Tibial nerve (tissue), 3 donors: ENCODE results near the gene LONP1.

Experiments used
- CTCF ChIP-seq, 5 experiments: fragments of 200-600 bp in 3 of 5; fragments of 450-650 bp in 2 of 5; sonication (generic) in 3 of 5; IDR thresholded peaks; one replicate each; pipeline ENCODE4 v1.5.1; 2016 to 2019; ENCODE audit warnings: antibody characterized with exemption in 5 of 5, mild to moderate bottlenecking in 3 of 5, moderate library complexity in 2 of 5
- POLR2A ChIP-seq, 2 donors: fragments of 450-650 bp; IDR thresholded peaks; one replicate each; pipeline ENCODE4 v1.6.1; 2017; ENCODE audit warnings: antibody characterized with exemption in 2 of 2, mild to moderate bottlenecking in 2 of 2, moderate library complexity in 2 of 2

GRCh38 chr19:5642204-5642603 lies 77.7 kb downstream of the LONP1 start:
- TF ChIP-seq CTCF (IDR thresholded peaks at IDR 0.05) (no peak), POLR2A (IDR thresholded peaks at IDR 0.05) (no peak)
